Activated CD4-positive, alpha-beta T cell treated with anti-CD3 and anti-CD28 coated beads, Interleukin-2, amount 10 ng/mL, durations not matched to agents 7 days and 5 days (primary cell): Measurements from ENCODE around the gene RAB44. TPM values are rescaled to one million over a fixed set of nuclear protein-coding genes. Genes with fewer than 3 reads are reported as not detected.

Source experiments
- CTCF ChIA-PET: fragments of 350-600 bp; sonication (Branson Sonifier 250); formaldehyde crosslinking; loops from one replicate; lab custom pipeline; 2021; ENCODE audit warnings: antibody characterized with exemption; lab: Charles Lee
- POLR2A ChIA-PET: fragments of 350-600 bp; sonication (Branson Sonifier 250); formaldehyde crosslinking; loops from one replicate; lab custom pipeline; 2021; ENCODE audit warnings: antibody characterized with exemption; lab: Charles Lee
- DNase-seq: peaks from one replicate; pipeline ENCODE4 v3.0.0-alpha.2; 2020
- H3K27ac Mint-ChIP-seq: one replicate; pipeline ENCODE4 v1.8.0; 2021; ENCODE audit warnings: mild to moderate bottlenecking, moderate library complexity, mixed read lengths
- H3K27me3 Mint-ChIP-seq: one replicate; pipeline ENCODE4 v1.8.0; 2021; ENCODE audit warnings: mixed read lengths
- H3K36me3 Mint-ChIP-seq: one replicate; pipeline ENCODE4 v1.8.0; 2021; ENCODE audit warnings: low read depth, mixed read lengths
- H3K4me1 Mint-ChIP-seq: one replicate; pipeline ENCODE4 v1.8.0; 2021; ENCODE audit warnings: mixed read lengths
- H3K4me3 Mint-ChIP-seq: one replicate; pipeline ENCODE4 v1.8.0; 2021; ENCODE audit warnings: mild to moderate bottlenecking, moderate library complexity, mixed read lengths
- H3K9me3 Mint-ChIP-seq: one replicate; pipeline ENCODE4 v1.8.0; 2021; ENCODE audit warnings: mixed read lengths
- total RNA-seq, 2 experiments: library from RNA; stranded (reverse); gene quantifications; one replicate each; pipeline ENCODE4 v1.2.3, GENCODE V29; 2021

RAB44 gene
- total RNA-seq, 2 experiments from 2014 or later = 0.08 to 0.15 TPM

DNA sequence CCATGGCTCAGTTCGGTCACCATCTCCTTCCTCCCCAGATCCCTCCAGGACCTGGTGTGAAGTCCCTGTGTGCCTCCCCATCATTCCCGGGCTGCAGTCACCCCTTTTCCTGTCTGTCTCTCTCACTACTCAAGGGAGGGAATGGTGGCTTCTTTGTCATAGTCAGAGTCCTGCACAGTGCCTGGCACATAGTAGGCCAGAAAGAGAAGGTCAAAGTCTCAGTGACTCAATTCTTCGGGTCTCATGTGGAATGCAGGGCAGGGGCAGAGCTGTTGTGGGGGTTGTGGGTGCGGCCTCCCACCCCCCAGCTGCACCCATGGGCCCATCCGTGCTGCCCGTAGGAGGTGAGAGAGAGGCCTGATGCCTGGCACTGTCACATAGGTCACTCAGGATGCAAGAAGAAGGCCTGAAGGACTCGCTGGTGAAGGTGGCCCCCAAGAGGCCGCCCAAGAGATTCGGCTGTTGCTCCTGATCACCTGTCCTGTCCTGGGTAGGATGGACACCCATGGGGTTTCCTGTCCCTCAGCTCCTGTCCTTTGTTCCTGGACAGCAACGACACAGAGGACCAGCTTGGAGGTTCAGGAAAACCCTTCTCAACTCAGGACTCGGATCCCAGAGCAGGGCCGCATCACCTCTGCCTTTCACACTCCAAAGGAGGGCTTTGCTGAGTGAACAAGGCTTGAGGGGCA is 34.1 kb downstream of the RAB44 start:
- POLR2A ChIA-PET = no interaction called here
- Mint-ChIP-seq H3K36me3 (no peaks in the 10 kb centered on the region), H3K4me3 (no peak overlapping the region), H3K27ac (no peak overlapping the region), H3K27me3 (no peaks in the 10 kb centered on the region), H3K4me1 (peaks cover 34% of the 10 kb centered on the region), H3K9me3 (no peaks in the 10 kb centered on the region)
- no peak for DNase-seq
- CTCF ChIA-PET = interaction anchor here (0.5 to 1.7 kb wide), 6 partner anchors 20 to 96 kb away, joined by 3 to 4 read pairs (median 3); no protein-coding TSS in a partner anchor

DNA sequence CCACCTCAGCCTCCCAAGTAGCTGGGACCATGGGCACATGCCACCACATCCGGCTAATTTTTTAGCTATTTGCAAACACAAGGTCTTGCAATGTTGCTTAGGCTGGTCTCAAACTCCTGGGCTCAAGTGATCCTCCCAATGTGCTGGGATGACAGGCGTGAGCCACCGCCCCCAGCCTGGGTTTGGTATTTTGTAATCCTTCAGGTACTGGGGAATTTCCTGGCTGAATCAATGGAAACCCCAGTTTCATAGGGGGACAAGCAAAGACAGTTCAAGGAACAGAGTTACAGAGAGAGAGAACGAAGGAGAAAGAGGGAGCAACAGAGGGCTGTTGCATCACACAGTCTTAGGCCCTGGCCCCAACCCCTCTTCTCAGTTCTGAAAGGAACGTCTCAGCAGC is 35.7 kb downstream of the RAB44 start:
- no peaks in the 10 kb centered on the region for H3K27me3 Mint-ChIP-seq
- peaks cover 23% of the 10 kb centered on the region for H3K4me1 Mint-ChIP-seq
- POLR2A ChIA-PET = no interaction called here
- H3K36me3 Mint-ChIP-seq = no peaks in the 10 kb centered on the region
- CTCF ChIA-PET = interaction anchor here (0.5 to 1.7 kb wide), 5 partner anchors 18 to 101 kb away, joined by 3 to 5 read pairs (median 3); no protein-coding TSS in a partner anchor
- peak overlapping the region; percentile 61 for H3K27ac Mint-ChIP-seq
- no peak for DNase-seq
- no peaks in the 10 kb centered on the region for H3K9me3 Mint-ChIP-seq
- no peak overlapping the region for H3K4me3 Mint-ChIP-seq

DNA sequence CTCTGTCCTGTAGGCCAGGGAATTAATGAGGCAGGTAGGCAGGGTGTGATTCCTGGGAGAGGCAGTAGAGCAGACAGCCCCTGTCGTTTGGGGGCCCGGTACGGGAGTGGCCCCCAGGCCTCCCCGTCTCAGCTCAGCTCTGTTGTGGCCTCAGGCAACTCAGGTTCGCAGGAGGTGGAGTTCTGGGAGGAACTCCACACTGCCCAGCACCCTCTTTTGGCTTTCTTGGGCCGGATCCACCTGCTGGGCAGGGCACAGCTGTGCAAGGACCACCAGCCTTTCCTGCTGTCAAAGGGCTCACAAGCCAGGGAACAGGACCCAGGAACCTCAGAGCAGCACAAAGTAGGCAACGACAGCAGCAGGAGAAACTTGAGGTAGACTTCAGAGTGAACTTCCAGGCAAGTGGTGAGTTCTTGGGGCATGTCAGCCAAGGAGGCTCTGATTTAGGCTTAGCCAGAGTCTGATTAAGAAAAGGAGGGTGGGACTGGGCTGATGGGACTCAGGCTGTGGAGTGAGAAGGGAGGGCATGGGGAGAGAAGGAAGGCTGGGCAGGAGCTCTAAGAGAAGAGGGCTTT is 36.9 kb downstream of the RAB44 start:
- H3K27ac Mint-ChIP-seq = peak overlapping the region; percentile 84
- peaks cover 15% of the 10 kb centered on the region for H3K4me1 Mint-ChIP-seq
- DNase-seq = no peak
- CTCF ChIA-PET = interaction anchor here (0.8 to 2.8 kb wide), 7 partner anchors 10 to 120 kb away, joined by 3 to 9 read pairs (median 3); no protein-coding TSS in a partner anchor
- H3K36me3 Mint-ChIP-seq = no peaks in the 10 kb centered on the region
- POLR2A ChIA-PET = no interaction called here
- H3K9me3 Mint-ChIP-seq = no peaks in the 10 kb centered on the region
- peak overlapping the region; percentile 1 for H3K4me3 Mint-ChIP-seq
- H3K27me3 Mint-ChIP-seq = no peaks in the 10 kb centered on the region

DNA sequence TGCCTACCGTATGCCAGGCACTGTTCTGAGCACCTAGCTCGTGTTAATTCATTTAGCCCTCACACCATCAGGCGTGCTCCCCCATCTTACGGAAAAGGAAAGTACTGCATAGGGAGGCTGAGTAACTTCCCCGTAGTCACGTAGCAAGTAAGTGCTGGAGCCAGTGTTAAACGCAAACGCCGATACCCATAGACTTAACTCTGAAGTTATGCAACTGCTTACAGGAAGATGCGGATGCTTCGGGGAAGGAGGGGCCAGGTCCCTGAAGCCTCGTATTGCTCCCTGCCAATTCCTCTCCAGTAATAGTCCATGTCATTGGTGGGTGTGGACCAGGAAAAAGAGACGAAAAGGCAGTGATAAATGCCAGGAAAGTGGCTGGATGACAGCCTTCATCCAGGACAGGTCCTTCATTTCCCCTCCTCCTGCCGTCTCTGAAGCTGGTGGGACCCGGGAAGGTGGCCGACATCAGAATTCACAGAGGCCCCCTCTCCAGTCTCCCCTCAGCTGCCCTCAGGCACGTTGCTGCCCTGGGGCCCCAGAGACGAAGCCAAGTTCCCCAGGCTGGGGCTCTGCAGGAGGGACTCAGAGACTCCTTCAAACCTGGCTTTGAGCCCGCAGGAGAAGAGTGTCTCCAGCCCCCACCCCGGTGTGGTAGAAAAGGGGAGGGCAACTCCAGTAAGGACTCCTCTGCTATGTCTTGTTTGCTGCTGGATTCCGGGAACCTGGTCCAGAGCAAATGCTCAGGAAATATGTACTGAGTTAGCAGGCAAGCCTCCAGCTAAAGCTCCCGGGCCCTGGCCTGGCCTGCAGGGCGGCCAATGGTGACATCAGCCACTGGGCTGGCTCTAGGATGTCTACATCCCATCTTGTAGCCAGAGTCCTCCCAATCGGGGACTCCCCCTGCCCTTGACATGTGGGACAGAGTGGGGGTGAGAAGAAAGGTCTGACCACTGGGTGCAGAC is 37.8 kb downstream of the RAB44 start:
- no peaks in the 10 kb centered on the region for H3K27me3 Mint-ChIP-seq
- peaks cover 17% of the 10 kb centered on the region for H3K4me1 Mint-ChIP-seq
- CTCF ChIA-PET = interaction anchor here (1.1 to 2.8 kb wide), 6 partner anchors 11 to 121 kb away, joined by 3 to 9 read pairs (median 4); no protein-coding TSS in a partner anchor
- POLR2A ChIA-PET = no interaction called here
- H3K36me3 Mint-ChIP-seq = no peaks in the 10 kb centered on the region
- H3K9me3 Mint-ChIP-seq = no peaks in the 10 kb centered on the region
- DNase-seq = peak; percentile 62
- peak overlapping the region; percentile 84 for H3K27ac Mint-ChIP-seq
- peak overlapping the region; percentile 1 for H3K4me3 Mint-ChIP-seq

DNA sequence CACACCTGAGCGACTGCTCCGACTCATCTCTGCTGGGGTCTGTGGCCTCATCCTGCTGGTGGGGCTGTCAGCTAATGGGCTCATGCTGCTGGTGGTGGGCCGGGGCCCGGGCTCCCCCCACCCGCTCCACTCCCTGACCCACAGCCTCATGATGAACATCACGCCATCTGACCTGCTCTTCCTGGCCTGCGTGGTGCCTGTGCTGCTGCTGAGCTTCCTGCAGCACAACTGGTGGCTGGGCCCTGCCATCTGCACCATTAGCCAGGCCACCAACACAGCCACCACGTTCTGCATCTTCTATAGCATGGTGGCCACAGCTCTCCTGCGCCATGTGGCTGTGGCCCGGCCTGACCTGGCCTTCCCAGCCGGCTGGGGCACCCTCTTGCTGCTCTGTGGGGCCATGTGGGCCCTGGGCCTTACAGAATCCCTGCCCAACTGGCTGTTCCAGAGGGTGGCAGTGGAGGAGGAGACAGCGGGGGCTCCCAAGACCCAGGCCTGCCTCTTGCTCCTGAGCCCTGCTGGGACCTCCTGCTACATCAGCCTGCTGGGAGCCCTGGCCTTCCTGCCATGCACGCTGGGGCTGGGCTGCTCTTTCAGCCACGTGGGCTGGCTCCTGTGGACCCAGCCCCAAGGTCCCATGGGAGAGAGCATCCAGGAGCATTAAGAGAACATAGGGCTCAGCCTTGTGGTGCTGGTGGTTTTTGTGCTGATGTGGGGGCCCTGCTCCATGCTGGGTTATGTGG is 39.6 kb downstream of the RAB44 start:
- DNase-seq = no peak
- H3K36me3 Mint-ChIP-seq = no peaks in the 10 kb centered on the region
- H3K4me1 Mint-ChIP-seq = peaks cover 18% of the 10 kb centered on the region
- H3K9me3 Mint-ChIP-seq = no peaks in the 10 kb centered on the region
- ChIA-PET POLR2A (no interaction called here), CTCF (interaction anchor here (0.8 to 2.8 kb wide), 3 partner anchors 9 to 28 kb away, joined by 3 to 8 read pairs (median 3); no protein-coding TSS in a partner anchor)
- no peak overlapping the region for H3K4me3 Mint-ChIP-seq
- H3K27ac Mint-ChIP-seq = no peak overlapping the region
- no peaks in the 10 kb centered on the region for H3K27me3 Mint-ChIP-seq

DNA sequence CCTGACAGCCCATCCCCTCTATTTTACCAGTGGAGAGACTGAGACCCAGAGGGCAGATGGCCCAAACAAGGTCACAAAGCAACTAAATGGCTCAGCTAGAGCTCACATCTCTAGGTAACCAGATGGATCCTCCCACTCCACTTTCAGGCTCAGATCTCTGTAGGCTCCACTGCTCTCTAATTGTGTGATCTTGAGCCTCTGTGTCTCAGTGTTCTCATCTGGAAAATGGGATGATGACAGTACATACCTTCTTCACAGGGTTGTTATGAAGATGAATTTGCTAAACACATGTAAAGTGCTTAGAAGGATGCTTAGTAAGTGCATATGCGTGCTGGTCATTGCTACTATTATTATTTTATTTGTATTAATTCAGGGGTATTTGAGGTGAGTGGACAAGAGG is 40.5 kb downstream of the RAB44 start:
- CTCF ChIA-PET = no interaction called here
- Mint-ChIP-seq H3K27ac (no peak overlapping the region), H3K27me3 (no peaks in the 10 kb centered on the region), H3K4me1 (peaks cover 24% of the 10 kb centered on the region), H3K4me3 (no peak overlapping the region), H3K9me3 (no peaks in the 10 kb centered on the region), H3K36me3 (no peaks in the 10 kb centered on the region)
- POLR2A ChIA-PET = no interaction called here
- DNase-seq = no peak

DNA sequence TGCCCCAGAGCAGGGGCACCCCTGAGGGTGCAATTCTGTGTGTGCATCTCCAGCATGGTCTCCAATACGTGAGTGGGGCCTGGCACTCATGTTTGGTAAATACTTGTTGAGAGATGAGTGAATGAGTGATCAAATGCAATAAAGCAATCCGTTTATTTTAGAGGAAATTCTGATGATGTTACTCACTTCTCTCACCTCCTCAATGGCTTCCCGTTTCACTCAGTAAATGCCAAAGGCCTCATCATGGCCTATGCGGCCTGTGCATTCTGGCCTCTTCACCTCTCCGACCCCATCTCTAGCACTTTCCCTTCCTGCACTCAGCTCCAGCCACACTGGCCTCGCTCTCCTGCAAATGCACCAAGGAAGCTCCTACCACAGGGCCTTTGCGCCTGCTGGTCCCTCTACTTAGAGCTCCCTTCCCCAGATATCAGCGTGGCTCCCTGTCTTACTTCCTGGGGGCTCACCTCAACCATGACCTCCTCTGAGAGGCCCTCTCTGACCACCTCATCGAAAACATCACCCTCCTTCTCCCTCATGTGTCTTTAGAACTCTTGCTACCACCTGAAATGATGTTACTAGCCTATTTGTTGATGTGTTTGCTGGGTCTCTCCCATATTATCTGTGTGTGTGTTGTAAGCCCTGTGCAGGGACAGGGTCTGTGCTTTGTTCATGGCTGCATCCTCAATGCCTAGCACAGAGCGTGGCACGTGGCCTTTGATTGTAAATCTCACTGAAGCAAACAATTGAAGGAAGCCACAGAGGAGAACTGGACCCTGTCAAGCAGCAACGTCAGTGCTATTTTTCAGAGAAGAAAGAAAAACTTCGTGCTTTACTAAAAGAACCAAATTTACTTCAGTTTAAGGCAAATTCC is 42.6 kb downstream of the RAB44 start:
- CTCF ChIA-PET = no interaction called here
- POLR2A ChIA-PET = no interaction called here
- Mint-ChIP-seq H3K4me1 (peaks cover 33% of the 10 kb centered on the region), H3K4me3 (no peak overlapping the region), H3K9me3 (no peaks in the 10 kb centered on the region), H3K36me3 (no peaks in the 10 kb centered on the region), H3K27ac (no peak overlapping the region), H3K27me3 (no peaks in the 10 kb centered on the region)
- no peak for DNase-seq

DNA sequence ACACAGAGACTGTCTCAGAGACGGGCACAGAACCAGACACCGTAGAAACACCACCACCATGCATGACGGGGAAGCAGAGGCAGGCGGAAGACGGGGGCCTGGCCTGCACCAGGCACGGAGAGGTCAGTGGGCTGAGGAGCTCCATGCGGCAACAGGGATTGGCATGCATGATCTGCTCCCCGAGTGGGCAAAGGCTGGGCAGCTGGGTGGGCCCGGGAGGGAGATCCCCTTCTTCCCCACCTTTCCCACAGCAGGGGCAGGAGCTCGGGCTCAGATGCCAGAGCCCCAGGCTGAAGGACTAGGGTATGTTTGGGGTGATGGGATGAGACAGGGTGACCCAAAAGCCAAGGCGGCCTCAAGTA is 43.2 kb downstream of the RAB44 start:
- no peak overlapping the region for H3K4me3 Mint-ChIP-seq
- H3K4me1 Mint-ChIP-seq = peaks cover 31% of the 10 kb centered on the region
- H3K36me3 Mint-ChIP-seq = no peaks in the 10 kb centered on the region
- POLR2A ChIA-PET = no interaction called here
- no peaks in the 10 kb centered on the region for H3K9me3 Mint-ChIP-seq
- no peak overlapping the region for H3K27ac Mint-ChIP-seq
- CTCF ChIA-PET = interaction anchor here (0.7 kb wide), 1 partner anchor 11 kb away, joined by 4 read pairs; no protein-coding TSS in a partner anchor
- H3K27me3 Mint-ChIP-seq = no peaks in the 10 kb centered on the region
- DNase-seq = no peak

DNA sequence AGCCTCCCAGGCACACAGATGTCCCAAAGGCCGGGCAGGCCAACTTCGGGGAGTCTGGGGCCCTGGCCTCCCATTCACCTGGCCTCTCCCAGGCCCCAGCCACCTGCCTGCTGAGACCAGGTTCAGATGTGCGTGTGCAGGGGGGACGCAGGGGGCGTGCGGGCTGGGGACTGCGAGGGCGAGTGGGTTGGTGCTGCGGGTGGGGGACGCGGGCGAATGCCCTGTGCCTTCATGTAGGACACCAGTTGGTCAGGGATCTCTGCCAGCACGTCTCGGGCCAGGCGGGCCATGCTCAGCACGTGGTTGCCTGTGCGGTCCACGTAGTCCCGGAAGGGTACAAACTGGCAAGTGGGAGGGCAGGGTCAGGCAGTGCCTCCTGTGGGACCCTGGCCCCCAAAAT is 44.5 kb downstream of the RAB44 start:
- no peak overlapping the region for H3K4me3 Mint-ChIP-seq
- no peaks in the 10 kb centered on the region for H3K27me3 Mint-ChIP-seq
- H3K36me3 Mint-ChIP-seq = no peaks in the 10 kb centered on the region
- no peak overlapping the region for H3K27ac Mint-ChIP-seq
- peaks cover 29% of the 10 kb centered on the region for H3K4me1 Mint-ChIP-seq
- DNase-seq = no peak
- CTCF ChIA-PET = no interaction called here
- POLR2A ChIA-PET = no interaction called here
- no peaks in the 10 kb centered on the region for H3K9me3 Mint-ChIP-seq

DNA sequence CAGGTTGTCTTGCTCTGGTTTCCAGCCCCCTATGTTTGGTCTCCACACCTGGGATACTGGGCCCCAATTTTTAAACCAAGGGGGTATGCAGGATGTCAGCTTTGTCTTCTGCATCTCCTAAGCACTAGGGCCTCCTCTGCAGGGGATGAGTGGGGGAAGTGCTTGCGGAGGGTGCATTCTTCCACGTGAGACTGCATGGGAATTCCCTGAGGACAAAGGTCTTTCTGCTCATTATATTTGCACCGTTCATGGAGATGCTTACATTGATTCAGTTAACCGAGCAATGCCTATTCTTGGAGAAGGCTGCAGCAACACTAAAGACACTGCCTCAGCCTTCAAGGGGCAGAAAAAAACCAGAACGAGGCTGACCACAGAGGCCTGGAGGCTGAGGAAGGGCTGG is 45.4 kb downstream of the RAB44 start:
- CTCF ChIA-PET = interaction anchor here (3.9 kb wide), 1 partner anchor 17 kb away, joined by 12 read pairs; no protein-coding TSS in a partner anchor
- Mint-ChIP-seq H3K4me3 (no peak overlapping the region), H3K36me3 (no peaks in the 10 kb centered on the region), H3K27me3 (no peaks in the 10 kb centered on the region), H3K9me3 (no peaks in the 10 kb centered on the region), H3K4me1 (peaks cover 28% of the 10 kb centered on the region), H3K27ac (peak overlapping the region; percentile 73)
- POLR2A ChIA-PET = no interaction called here
- DNase-seq = no peak

DNA sequence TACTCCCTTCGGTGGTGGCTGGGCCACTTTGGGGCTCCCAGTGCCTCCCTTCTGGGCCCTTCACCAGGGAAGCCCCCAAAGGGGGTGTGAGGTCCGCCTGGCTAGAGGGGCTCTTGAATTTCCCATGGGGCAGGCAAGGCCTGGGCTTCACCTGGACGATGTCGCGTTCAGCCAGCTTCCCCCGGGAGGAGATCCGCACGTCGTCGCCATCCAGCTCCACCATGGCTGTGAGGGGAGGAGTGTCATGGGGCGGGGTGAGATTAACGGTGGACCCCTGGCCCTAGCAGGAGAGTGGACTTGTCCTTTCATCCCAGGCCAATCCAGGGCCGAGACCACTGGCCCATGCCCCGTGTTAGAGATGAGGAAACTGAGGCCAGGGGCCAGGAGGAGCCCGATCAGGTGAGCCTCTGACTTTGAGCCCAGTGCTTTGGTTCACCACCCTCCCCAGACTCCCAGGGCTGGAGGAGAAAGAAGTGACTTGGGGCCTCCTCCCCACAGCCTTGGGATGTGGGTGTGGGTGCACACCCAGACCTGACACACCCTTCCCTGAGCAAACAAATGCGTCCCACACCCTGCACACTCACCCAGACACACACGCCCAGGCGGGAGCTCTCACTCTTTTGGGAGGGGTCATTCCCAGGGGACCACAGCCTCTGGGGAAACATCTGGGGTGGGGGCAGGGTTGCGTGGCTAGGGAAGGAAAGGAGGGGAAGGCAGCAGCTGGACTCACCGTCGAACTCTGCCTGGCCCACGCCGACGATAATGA is 46.1 kb downstream of the RAB44 start:
- ChIA-PET CTCF (interaction anchor here (0.5 to 3.9 kb wide), 4 partner anchors 9 to 35 kb away, joined by 3 to 12 read pairs (median 6); no protein-coding TSS in a partner anchor), POLR2A (no interaction called here)
- Mint-ChIP-seq H3K4me1 (peaks cover 28% of the 10 kb centered on the region), H3K36me3 (peaks cover 3% of the 10 kb centered on the region), H3K9me3 (peaks cover 3% of the 10 kb centered on the region), H3K4me3 (peak overlapping the region; percentile 5), H3K27me3 (no peaks in the 10 kb centered on the region), H3K27ac (peak overlapping the region; percentile 62)
- DNase-seq = no peak
